Measurements from ENCODE around the gene NOL9.

The NOL9 gene

DNA sequence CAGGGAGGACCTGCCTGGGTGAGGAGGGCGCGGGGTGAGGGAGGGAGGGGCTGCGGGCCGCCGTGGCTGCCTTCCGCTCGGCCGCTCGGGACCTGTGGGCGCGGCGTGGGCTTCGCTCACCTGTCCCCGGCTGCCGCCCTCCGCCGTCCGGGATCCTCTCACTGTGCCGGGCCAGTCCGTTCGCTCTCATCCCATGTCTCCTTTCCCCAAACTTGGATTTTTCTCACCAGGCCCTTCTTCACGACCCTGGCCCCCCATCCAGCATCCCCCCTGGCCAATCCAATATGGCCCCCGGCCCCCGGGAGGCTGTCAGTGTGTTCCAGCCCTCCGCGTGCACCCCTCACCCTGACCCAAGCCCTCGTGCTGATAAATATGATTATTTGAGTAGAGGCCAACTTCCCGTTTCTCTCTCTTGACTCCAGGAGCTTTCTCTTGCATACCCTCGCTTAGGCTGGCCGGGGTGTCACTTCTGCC lies 25.8 kb upstream of the NOL9 start:
- WGBS (ENCODE audit: insufficient coverage, insufficient read length), result no CpG with 5 or more reads among the region's 30 CpGs

DNA sequence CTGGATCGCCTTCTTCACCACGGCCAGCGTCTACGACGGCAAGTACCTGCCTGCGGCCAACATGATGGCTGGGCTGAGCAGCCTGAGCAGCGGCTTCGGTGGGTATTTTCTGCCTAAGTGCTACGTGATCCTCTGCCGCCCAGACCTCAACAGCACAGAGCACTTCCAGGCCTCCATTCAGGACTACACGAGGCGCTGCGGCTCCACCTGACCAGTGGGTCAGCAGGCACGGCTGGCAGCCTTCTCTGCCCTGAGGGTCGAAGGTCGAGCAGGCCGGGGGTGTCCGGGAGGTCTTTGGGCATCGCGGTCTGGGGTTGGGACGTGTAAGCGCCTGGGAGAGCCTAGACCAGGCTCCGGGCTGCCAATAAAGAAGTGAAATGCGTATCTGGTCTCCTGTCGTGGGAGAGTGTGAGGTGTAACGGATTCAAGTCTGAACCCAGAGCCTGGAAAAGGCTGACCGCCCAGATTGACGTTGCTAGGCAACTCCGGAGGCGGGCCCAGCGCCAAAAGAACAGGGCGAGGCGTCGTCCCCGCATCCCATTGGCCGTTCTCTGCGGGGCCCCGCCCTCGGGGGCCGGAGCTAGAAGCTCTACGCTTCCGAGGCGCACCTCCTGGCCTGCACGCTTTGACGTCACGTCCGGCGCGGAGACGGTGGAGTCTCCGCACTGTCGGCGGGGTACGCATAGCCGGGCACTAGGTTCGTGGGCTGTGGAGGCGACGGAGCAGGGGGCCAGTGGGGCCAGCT lies 25.2 kb upstream of the NOL9 start, which contains the start of gene ZBTB48:
TSS of gene ZBTB48 (plus strand) at position 621 of the 745 bp plus-strand sequence. CDS start 616 bp downstream, outside the sequence.
- no CpG with 5 or more reads among the region's 58 CpGs for WGBS (ENCODE audit: insufficient coverage, insufficient read length)
- Histone ChIP-seq H3K4me3 (ENCODE audit: low read length) (peak within 1 kb of the TSS; percentile 82), H3K27ac (ENCODE audit: low read length) (no peak within 1 kb of the TSS), H3K27me3 (ENCODE audit: control insufficient read depth, insufficient read depth, low read length) (no peaks in the 10 kb centered on the region), H3K36me3 (ENCODE audit: control insufficient read depth, insufficient read depth, low read length) (no peaks in the 10 kb centered on the region), H3K9me3 (ENCODE audit: control insufficient read depth, insufficient read depth, low read length) (no peaks in the 10 kb centered on the region), H3K4me1 (ENCODE audit: control insufficient read depth, insufficient read depth, low read length) (peaks cover 6% of the 10 kb centered on the region)
- DNase-seq (ENCODE audit: low read depth, low spot score), result peak; percentile 91

More for the DNA sequence above, 25.8 kb upstream of the NOL9 start:
- H3K4me3 ChIP-seq (ENCODE audit: low read length), result peak overlapping the region; percentile 82
- no peaks in the 10 kb centered on the region for H3K36me3 ChIP-seq (ENCODE audit: control insufficient read depth, insufficient read depth, low read length)
- H3K9me3 ChIP-seq (ENCODE audit: control insufficient read depth, insufficient read depth, low read length), result no peaks in the 10 kb centered on the region
- no peaks in the 10 kb centered on the region for H3K27me3 ChIP-seq (ENCODE audit: control insufficient read depth, insufficient read depth, low read length)
- no peak overlapping the region for H3K27ac ChIP-seq (ENCODE audit: low read length)
- no peak for DNase-seq (ENCODE audit: low read depth, low spot score)
- peaks cover 6% of the 10 kb centered on the region for H3K4me1 ChIP-seq (ENCODE audit: control insufficient read depth, insufficient read depth, low read length)

- H3K27me3 ChIP-seq (ENCODE audit: control insufficient read depth, insufficient read depth, low read length), result no peaks in the 10 kb centered on the region
- no peak overlapping the region for H3K4me3 ChIP-seq (ENCODE audit: low read length)
- no CpG with 5 or more reads among the region's 14 CpGs for WGBS (ENCODE audit: insufficient coverage, insufficient read length)
- H3K36me3 ChIP-seq (ENCODE audit: control insufficient read depth, insufficient read depth, low read length), result no peaks in the 10 kb centered on the region
- peaks cover 6% of the 10 kb centered on the region for H3K4me1 ChIP-seq (ENCODE audit: control insufficient read depth, insufficient read depth, low read length)
- no peak overlapping the region for H3K27ac ChIP-seq (ENCODE audit: low read length)
- no peaks in the 10 kb centered on the region for H3K9me3 ChIP-seq (ENCODE audit: control insufficient read depth, insufficient read depth, low read length)
- no peak for DNase-seq (ENCODE audit: low read depth, low spot score)
These were observed 24.5 kb upstream of the NOL9 start for GRCh38 chr1:6578624-6579373.

- H3K27me3 ChIP-seq (ENCODE audit: control insufficient read depth, insufficient read depth, low read length), result no peaks in the 10 kb centered on the region
- no peak for DNase-seq (ENCODE audit: low read depth, low spot score)
- H3K4me1 ChIP-seq (ENCODE audit: control insufficient read depth, insufficient read depth, low read length), result peaks cover 6% of the 10 kb centered on the region
- no CpG with 5 or more reads among the region's 6 CpGs for WGBS (ENCODE audit: insufficient coverage, insufficient read length)
- no peaks in the 10 kb centered on the region for H3K36me3 ChIP-seq (ENCODE audit: control insufficient read depth, insufficient read depth, low read length)
- H3K9me3 ChIP-seq (ENCODE audit: control insufficient read depth, insufficient read depth, low read length), result no peaks in the 10 kb centered on the region
- no peak overlapping the region for H3K4me3 ChIP-seq (ENCODE audit: low read length)
- no peak overlapping the region for H3K27ac ChIP-seq (ENCODE audit: low read length)
These were observed 23.7 kb upstream of the NOL9 start for GRCh38 chr1:6577831-6578525.

- no peak for DNase-seq (ENCODE audit: low read depth, low spot score)
- Histone ChIP-seq H3K36me3 (ENCODE audit: control insufficient read depth, insufficient read depth, low read length) (no peaks in the 10 kb centered on the region), H3K4me3 (ENCODE audit: low read length) (no peak overlapping the region), H3K27ac (ENCODE audit: low read length) (no peak overlapping the region), H3K4me1 (ENCODE audit: control insufficient read depth, insufficient read depth, low read length) (peaks cover 2% of the 10 kb centered on the region), H3K27me3 (ENCODE audit: control insufficient read depth, insufficient read depth, low read length) (no peaks in the 10 kb centered on the region), H3K9me3 (ENCODE audit: control insufficient read depth, insufficient read depth, low read length) (no peaks in the 10 kb centered on the region)
- WGBS (ENCODE audit: insufficient coverage, insufficient read length), result no CpG with 5 or more reads among the region's 14 CpGs
These were observed 20.5 kb upstream of the NOL9 start for GRCh38 chr1:6574818-6575217.

- WGBS (ENCODE audit: insufficient coverage, insufficient read length), result no CpG with 5 or more reads among the region's 8 CpGs
These were observed 19.8 kb upstream of the NOL9 start for GRCh38 chr1:6574025-6574620.

GRCh38 chr1:6572653-6573383 lies 18.5 kb upstream of the NOL9 start:
- Histone ChIP-seq H3K4me3 (ENCODE audit: low read length) (no peak overlapping the region), H3K36me3 (ENCODE audit: control insufficient read depth, insufficient read depth, low read length) (no peaks in the 10 kb centered on the region), H3K27ac (ENCODE audit: low read length) (no peak overlapping the region), H3K9me3 (ENCODE audit: control insufficient read depth, insufficient read depth, low read length) (no peaks in the 10 kb centered on the region), H3K27me3 (ENCODE audit: control insufficient read depth, insufficient read depth, low read length) (no peaks in the 10 kb centered on the region), H3K4me1 (ENCODE audit: control insufficient read depth, insufficient read depth, low read length) (no peaks in the 10 kb centered on the region)
- DNase-seq (ENCODE audit: low read depth, low spot score), result no peak
- WGBS (ENCODE audit: insufficient coverage, insufficient read length), result no CpG with 5 or more reads among the region's 12 CpGs

More at GRCh38 chr1:6574025-6574620, 19.8 kb upstream of the NOL9 start:
- no peaks in the 10 kb centered on the region for H3K36me3 ChIP-seq (ENCODE audit: control insufficient read depth, insufficient read depth, low read length)
- no peaks in the 10 kb centered on the region for H3K27me3 ChIP-seq (ENCODE audit: control insufficient read depth, insufficient read depth, low read length)
- peaks cover under 1% of the 10 kb centered on the region; the same call in 1 of the 2 replicates for H3K4me1 ChIP-seq (ENCODE audit: control insufficient read depth, insufficient read depth, low read length)
- no peak overlapping the region for H3K4me3 ChIP-seq (ENCODE audit: low read length)
- no peak overlapping the region for H3K27ac ChIP-seq (ENCODE audit: low read length)
- no peaks in the 10 kb centered on the region for H3K9me3 ChIP-seq (ENCODE audit: control insufficient read depth, insufficient read depth, low read length)
- DNase-seq (ENCODE audit: low read depth, low spot score), result no peak

DNA sequence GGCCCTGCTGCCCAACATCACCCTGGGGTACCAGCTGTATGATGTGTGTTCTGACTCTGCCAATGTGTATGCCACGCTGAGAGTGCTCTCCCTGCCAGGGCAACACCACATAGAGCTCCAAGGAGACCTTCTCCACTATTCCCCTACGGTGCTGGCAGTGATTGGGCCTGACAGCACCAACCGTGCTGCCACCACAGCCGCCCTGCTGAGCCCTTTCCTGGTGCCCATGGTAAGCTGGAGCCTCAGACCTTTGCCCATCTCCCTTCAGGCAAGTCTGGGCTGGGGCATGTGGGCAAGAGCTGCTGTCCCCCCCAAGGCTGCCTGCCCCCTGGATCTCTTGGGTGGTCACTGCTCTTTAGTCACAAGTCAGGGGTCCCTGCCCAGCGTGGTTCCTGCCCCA lies 16.7 kb upstream of the NOL9 start:
- Histone ChIP-seq H3K36me3 (ENCODE audit: control insufficient read depth, insufficient read depth, low read length) (no peaks in the 10 kb centered on the region), H3K9me3 (ENCODE audit: control insufficient read depth, insufficient read depth, low read length) (no peaks in the 10 kb centered on the region; the same call in 1 of the 2 replicates), H3K27me3 (ENCODE audit: control insufficient read depth, insufficient read depth, low read length) (no peaks in the 10 kb centered on the region), H3K4me3 (ENCODE audit: low read length) (no peak overlapping the region), H3K4me1 (ENCODE audit: control insufficient read depth, insufficient read depth, low read length) (no peaks in the 10 kb centered on the region), H3K27ac (ENCODE audit: low read length) (no peak overlapping the region)
- DNase-seq (ENCODE audit: low read depth, low spot score), result no peak
- no CpG with 5 or more reads among the region's 5 CpGs for WGBS (ENCODE audit: insufficient coverage, insufficient read length)

- DNase-seq (ENCODE audit: low read depth, low spot score), result no peak
- Histone ChIP-seq H3K27ac (ENCODE audit: low read length) (no peak overlapping the region), H3K4me1 (ENCODE audit: control insufficient read depth, insufficient read depth, low read length) (no peaks in the 10 kb centered on the region), H3K36me3 (ENCODE audit: control insufficient read depth, insufficient read depth, low read length) (no peaks in the 10 kb centered on the region), H3K9me3 (ENCODE audit: control insufficient read depth, insufficient read depth, low read length) (no peaks in the 10 kb centered on the region; the same call in 1 of the 2 replicates), H3K27me3 (ENCODE audit: control insufficient read depth, insufficient read depth, low read length) (no peaks in the 10 kb centered on the region), H3K4me3 (ENCODE audit: low read length) (no peak overlapping the region)
- WGBS (ENCODE audit: insufficient coverage, insufficient read length), result no CpG with 5 or more reads among the region's 3 CpGs
These were observed 15.8 kb upstream of the NOL9 start for GRCh38 chr1:6570100-6570499.
